LHCN-M2 (cell line): ENCODE measurements around the gene ABCA13. TPM values are rescaled to one million over a fixed set of nuclear protein-coding genes. Genes with fewer than 3 reads are reported as not detected.
"Not testable (repeated sequence)": the region's sequence is repeated elsewhere in the genome, so short reads cannot be mapped to it uniquely, and the experiment has no call there.

Experiments
- DNase-seq: peaks from one replicate; pipeline ENCODE4 v3.0.0-alpha.2; 2012; ENCODE audit warnings: low read depth
- total RNA-seq: library from RNA; depleted of rRNA; stranded (reverse); fragments of >200 nt; gene quantifications from 2 replicates; pipeline ENCODE4 v1.2.3, GENCODE V29; 2014

ABCA13 gene
- total RNA-seq, 1 experiment from 2014 or later = 2.9 TPM

DNA sequence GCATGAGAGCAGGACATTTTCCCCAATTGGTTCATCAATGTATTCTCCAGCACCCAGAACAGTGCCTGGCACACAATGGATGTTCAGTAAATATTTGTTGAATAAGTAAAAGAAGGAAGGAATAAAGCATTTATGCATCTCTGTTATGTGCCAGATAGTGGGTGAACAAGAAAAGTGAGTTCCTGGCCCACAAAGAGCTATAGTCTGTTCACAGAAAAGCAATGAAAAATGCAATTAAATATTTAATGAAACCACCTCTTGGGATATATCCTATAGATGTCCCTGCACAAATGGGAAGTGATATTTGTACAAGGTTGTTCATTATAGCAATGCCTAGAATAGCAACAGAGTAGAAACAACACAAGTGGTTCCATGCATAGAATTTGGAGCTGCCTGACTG, 2.1 kb downstream of the ABCA13 start:
- no peak for DNase-seq

DNA sequence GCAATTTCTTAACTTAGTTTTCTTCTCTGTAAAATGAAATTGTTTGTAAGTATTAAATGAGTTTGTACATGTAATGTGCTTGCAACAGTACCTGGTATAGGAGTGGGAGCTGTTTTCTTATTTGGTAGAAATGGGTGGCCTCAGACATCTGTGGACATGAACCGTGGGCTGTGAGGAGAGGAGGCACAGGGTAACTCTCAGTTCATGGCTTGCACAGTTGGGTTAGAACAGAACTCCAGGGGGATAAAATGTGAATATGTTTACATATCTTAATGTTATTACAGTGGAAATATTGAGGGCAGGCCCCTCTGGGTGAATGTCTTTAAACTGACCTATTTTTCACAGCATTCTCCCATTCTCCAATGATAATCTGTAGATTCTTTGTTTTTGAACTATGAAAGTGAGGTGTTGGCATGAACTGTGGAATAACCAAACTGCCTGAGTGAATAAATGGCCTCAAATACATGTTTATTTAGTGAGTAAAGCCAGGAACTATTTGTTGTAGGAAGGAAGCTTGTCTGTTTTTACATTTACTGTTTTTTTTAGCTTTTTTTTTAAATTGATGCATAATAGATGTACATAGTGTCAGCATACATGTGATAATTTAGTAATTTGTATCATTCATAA, 2.6 kb downstream of the ABCA13 start:
- peak; percentile 75 for DNase-seq

- no peak for DNase-seq
Observed at GRCh38 chr7:48175019-48175418, 3.8 kb downstream of the ABCA13 start.

DNA sequence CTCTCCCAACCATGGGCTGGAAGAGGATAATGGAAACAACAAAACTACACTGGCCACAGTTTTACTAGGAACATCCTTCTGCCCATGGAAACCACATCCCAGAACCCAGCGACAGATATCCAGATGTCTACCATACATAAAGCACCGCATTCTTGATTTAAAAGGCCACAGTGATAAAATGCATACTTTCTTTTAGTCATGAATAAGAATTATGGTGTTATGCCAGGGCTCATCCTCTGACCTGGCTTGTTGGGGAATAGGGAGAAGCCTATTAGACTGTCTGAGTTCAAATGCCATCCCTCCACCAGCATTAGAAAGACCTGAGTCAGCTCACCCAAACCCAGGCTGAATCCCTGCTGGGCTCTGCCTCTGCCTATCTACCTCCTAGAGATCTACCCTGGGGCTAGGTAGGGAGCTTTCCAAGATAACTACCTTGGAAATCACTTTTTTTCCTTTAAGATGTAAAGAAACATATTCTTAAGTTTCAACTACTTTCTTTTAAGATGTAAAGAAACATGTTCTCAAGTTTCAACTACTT, 5.2 kb downstream of the ABCA13 start:
- DNase-seq = no peak

DNA sequence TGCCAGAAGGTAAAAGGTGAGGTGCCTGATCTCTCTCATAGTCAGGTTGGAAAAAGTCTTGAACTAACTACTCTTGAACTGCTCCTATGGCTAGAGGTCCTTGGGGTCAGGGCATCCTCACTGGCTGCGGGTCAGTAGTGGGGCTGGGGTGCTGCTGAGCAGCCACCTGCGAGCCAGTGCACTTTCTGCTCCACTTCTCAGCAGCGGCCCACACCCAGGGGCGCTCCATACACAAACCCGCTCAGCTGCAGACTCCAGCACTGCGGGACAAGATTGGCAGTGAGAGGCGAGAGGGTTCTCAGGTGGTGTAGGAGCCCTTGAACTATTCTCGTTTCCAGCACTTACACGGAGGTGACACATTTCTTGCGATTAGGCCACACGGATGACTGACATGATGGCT, 6.0 kb downstream of the ABCA13 start:
- DNase-seq = no peak

GRCh38 chr7:48179496-48180030, 8.3 kb downstream of the ABCA13 start:
- no peak for DNase-seq

- peak; percentile 82 for DNase-seq
Observed at GRCh38 chr7:48180981-48181380, 9.7 kb downstream of the ABCA13 start.

GRCh38 chr7:48182718-48183369, 11.6 kb downstream of the ABCA13 start:
- DNase-seq = peak; percentile 91

DNA sequence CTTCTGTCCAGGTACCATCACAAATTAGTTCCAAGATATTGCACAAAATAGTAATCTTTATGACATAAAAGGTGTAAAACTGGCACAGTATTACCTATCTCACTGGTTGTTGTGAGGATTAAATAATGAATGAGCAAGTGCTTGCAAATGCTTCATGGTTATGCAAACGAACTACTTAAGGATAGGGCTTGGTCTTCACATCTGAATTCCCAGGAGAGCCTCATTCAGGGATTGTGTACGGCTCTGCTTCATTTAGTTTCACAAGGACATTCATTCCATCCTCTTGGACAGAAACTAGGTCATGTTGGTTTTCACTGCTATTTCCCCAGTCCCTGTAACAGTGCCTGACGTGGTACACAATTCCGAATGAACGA, 12.1 kb downstream of the ABCA13 start:
- peak; percentile 67 for DNase-seq

GRCh38 chr7:48183965-48184364, 12.7 kb downstream of the ABCA13 start:
- no peak for DNase-seq

DNA sequence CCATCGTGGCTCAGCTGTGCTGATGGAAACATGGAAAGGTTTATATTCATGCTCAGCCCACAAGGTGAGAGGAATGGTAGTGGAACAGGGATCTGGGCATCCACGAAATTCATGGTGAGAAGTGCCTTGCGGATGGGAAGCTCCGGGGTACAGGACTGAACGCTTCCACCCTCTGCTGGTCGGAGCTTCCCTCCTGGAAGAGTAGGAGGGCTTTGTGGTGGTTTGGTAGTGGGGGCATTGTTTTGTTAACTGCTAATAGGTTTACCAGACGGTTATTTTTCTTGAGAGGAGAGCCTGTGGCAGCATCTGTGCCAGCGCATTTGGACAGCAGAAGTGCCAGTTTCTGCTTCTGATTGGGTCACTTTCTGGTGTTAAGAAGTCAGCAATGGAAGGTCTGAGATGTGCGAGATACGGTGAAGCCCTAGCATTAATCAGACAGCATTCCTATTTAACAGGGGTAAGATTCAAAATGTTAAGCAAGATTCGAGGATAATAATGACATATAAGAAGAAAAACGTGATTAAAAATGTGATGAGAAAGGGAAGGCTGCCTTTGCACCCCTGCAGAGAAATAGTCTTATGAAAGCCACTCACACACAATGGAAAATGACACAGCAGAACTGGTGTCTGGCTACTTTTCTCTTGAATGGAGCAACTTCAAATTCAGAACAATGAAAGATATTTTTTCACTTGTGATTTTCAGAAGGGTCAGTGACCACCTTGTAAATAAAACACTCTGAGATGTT, 17.7 kb downstream of the ABCA13 start:
- peak; percentile 59 for DNase-seq

DNA sequence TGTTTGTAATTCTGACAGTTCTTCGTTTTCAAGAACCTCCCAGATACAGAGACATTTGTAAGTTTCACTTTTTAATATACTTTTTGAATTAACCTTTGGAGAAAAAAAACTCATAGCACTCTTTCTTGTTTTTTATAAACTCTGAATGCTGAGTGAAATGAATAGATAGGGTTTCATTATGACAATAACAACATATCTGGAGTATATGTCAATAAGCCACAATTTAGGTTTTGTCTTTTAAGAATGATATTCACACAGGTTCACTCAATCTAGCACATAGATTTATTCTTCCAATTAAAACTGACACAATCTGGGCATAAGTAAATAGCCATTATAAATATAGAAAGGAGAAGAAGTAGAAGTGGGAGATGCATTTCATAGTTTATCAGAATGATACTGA, 21.7 kb downstream of the ABCA13 start:
- no peak for DNase-seq

GRCh38 chr7:48193421-48193820, 22.2 kb downstream of the ABCA13 start:
- no peak for DNase-seq

DNA sequence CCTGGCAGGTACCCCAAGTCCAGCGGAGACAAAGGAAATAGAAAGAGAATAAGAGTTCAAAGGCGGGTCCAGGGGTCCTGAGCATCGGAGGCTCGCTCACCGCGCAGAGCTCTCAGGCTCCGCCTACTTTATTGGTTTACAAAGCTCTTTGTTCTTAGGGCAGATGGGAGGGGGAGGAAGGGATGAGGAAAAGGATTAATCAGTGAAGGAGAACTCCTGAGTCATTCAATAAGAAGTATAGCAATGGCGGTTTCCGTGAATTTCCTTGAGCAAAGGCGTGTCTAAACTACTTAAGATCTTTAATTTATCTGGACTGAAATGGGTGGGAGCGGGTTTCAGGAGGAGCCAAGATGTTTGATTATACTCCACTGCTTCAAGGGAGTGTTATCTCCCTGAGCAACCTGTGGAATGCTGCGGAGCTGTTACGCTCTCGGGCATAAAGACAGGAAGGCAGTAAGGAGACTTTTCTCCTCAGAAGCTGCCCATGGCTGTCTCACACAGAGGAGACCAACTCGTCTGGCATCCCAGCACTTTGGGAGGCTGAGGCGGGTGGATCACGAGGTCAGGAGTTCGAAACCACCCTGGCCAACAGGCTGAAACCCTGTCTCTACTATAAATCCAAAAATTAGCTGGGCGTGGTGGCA, 29.8 kb downstream of the ABCA13 start:
- not testable (repeated sequence) for DNase-seq

DNA sequence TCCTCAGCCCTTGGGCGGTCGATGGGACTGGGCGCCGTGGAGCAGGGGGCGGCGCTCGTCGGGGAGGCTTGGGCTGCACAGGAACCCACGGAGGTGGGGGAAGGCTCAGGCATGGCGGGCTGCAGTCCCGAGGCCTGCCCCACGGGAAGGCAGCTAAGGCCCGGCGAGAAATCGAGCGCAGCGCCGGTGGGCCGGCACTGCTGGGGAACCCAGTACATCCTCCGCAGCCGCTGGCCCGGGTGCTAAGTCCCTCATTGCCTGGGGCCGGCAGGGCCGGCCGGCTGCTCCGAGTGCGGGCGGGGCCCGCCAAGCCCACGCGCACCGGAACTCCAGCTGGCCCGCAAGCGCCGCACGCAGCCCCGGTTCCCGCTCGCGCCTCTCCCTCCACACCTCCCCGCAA, 31.7 kb downstream of the ABCA13 start:
- DNase-seq = not testable (repeated sequence)

DNA sequence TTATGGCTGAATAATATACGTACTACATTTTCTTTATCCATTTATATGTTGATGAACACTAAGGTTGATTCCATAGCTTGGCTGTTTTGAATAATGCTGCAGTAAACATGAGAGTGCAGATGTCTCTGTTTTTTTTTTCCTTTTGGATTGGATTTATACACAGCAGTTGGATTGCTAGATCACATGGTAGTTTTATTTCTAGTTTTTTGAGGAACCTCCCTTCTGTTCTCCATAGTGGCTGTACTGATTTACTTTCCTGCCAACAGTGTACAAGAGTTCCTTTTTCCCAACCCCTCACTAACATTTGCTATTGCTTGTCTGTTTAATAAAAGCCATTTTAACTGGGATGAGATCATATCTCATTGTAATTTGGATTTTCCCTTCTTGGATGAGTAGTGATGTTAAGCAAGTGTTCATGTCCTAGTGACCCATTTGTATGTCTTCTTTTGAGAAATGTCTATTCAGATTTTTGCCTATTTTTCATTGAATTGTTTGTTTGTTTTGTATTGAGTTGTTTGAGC, 36.0 kb downstream of the ABCA13 start:
- DNase-seq = no peak

- DNase-seq = no peak
Observed at GRCh38 chr7:48209004-48209600, 37.8 kb downstream of the ABCA13 start.

DNA sequence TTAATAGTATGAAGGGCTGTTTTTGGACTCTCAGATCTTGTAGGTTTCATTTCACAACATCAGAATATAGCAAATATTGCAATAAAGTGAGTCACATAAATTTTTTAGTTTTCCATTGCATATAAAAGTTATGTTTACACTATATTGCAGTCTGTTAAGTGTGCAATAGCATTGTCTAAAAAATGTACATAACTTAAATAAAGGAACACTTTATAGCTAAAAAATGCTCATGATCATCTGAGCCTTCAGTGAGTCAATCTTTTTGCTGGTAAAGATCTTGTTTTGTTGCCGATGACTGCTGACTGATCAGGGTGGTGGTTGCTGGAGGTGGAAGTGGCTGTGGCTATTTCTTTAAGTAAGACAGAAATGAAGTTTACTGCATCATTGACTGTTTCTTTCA, 42.0 kb downstream of the ABCA13 start:
- DNase-seq = peak; percentile 15

DNA sequence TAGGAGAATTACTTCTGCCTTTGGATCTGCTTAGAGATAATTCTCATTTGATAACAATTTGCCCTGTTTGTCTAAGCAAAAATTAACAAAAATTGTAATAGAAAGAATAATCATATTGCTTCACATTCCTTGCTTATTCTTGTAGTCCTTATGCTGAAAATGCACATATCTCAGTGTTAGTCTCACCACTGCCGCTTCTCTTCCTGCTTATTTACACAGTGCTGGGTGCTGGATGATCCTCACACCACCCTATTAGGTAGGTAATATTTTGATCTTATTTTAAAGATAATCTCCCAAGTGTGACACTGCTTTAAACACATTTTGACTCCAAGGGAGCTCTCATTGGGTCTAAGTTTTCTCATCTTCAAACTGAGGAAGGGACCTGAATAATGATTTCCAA, 46.0 kb downstream of the ABCA13 start:
- no peak for DNase-seq

- DNase-seq = no peak
Observed at GRCh38 chr7:48217753-48218152, 46.5 kb downstream of the ABCA13 start.

DNA sequence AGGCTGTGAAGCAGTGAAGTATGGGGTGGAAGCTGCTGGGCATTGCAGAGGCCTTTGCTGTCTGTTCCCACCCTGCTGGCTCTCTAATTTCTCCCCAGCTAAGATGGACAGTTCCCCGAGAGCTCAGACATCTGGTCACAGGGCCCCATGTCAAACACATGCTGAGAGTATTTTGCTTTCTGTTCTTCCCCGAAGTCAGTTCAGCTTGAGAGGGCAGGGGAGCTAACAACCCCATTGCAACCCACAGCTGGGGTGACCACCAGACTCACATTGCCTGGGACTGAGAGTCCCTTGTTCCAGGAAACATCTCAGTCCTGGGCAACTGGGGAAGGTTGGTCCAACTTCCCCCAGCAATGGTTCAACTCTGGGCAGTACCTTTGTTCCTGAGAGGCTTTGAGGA, 52.8 kb downstream of the ABCA13 start:
- DNase-seq = no peak
